PC-3 (cell line): ENCODE measurements around the gene GABBR1. TPM values are rescaled to one million over a fixed set of nuclear protein-coding genes. Genes with fewer than 3 reads are reported as not detected.

Source experiments
- ATAC-seq: fragments of 200-7000 bp; cut with Tn5 transposase; 2 replicates; pipeline ENCODE4 v1.9.1; 2020; ENCODE audit warnings: mild to moderate bottlenecking, moderate library complexity
- BruUV-seq: library from RNA; stranded (reverse); fragments of 400-500 nt; replicated peaks from 2 replicates; lab custom pipeline; 2021; lab: Mats Ljungman, UMichigan
- CTCF ChIA-PET: fragments of 300-600 bp; sonication (Branson Sonifier 250); formaldehyde crosslinking; loops from one replicate; lab custom pipeline; 2022; ENCODE audit warnings: antibody characterized with exemption; lab: Charles Lee
- POLR2A ChIA-PET: fragments of 300-600 bp; sonication (Branson Sonifier 250); formaldehyde crosslinking; loops from one replicate; lab custom pipeline; 2022; ENCODE audit warnings: antibody characterized with exemption; ENCODE audit not compliant: unreplicated experiment; lab: Charles Lee
- DNase-seq: peaks from one replicate; pipeline ENCODE4 v3.0.0-alpha.2; 2015
- H2AFZ ChIP-seq: fragments of 300-600 bp; sonication (generic); 2 replicates; pipeline ENCODE4 v1.6.0; 2016; ENCODE audit warnings: antibody characterized with exemption, low read length
- H3F3A ChIP-seq: fragments of 300-600 bp; sonication (generic); one replicate; pipeline ENCODE4 v1.6.0; 2017; ENCODE audit warnings: antibody characterized with exemption, low read length, control low read depth, mild to moderate bottlenecking; ENCODE audit not compliant: unreplicated experiment
- H3K27ac ChIP-seq: fragments of 300-600 bp; sonication (generic); 2 replicates; pipeline ENCODE4 v1.5.1; 2016; ENCODE audit warnings: mild to moderate bottlenecking, low read length
- H3K27me3 ChIP-seq: fragments of 300-600 bp; sonication (generic); 2 replicates; pipeline ENCODE4 v1.6.1; 2016; ENCODE audit warnings: low read length, mixed read lengths
- H3K36me3 ChIP-seq: fragments of 300-600 bp; sonication (generic); 2 replicates; pipeline ENCODE4 v1.6.1; 2016; ENCODE audit warnings: low read depth, mixed run types, low read length, mixed read lengths
- H3K4me1 ChIP-seq: fragments of 300-600 bp; sonication (generic); 2 replicates; pipeline ENCODE4 v1.5.1; 2016; ENCODE audit warnings: low read length; ENCODE audit not compliant: insufficient read depth
- H3K4me2 ChIP-seq: fragments of 300-600 bp; sonication (generic); 2 replicates; pipeline ENCODE4 v1.6.0; 2016; ENCODE audit warnings: low read length
- H3K4me3 ChIP-seq: fragments of 300-600 bp; sonication (generic); 2 replicates; pipeline ENCODE4 v1.5.1; 2016; ENCODE audit warnings: mild to moderate bottlenecking, low read length, mixed read lengths
- H3K79me2 ChIP-seq: fragments of 300-600 bp; sonication (generic); 2 replicates; pipeline ENCODE4 v1.6.1; 2017; ENCODE audit warnings: low read length, mixed read lengths
- H3K9ac ChIP-seq: fragments of 300-600 bp; sonication (generic); 2 replicates; pipeline ENCODE4 v1.6.0; 2016; ENCODE audit warnings: mild to moderate bottlenecking, low read length
- H3K9me2 ChIP-seq: fragments of 300-600 bp; sonication (generic); replicated peaks from 2 replicates; pipeline ENCODE4 v1.6.1; 2016; ENCODE audit warnings: mixed run types, low read length, mixed read lengths
- H3K9me3 ChIP-seq: fragments of 300-600 bp; sonication (generic); 2 replicates; pipeline ENCODE4 v1.6.1; 2016; ENCODE audit warnings: low read length, mixed read lengths
- H4K20me1 ChIP-seq: fragments of 300-600 bp; sonication (generic); 2 replicates; pipeline ENCODE4 v1.6.1; 2016; ENCODE audit warnings: low read length, mixed read lengths
- CTCF ChIP-seq: fragments of 300-600 bp; sonication (generic); conservative IDR thresholded peaks from 2 replicates; pipeline ENCODE4 v1.5.1; 2017; ENCODE audit warnings: antibody characterized with exemption, low read depth, mild to moderate bottlenecking, low read length
- EZH2 ChIP-seq: fragments of 300-600 bp; sonication (generic); IDR thresholded peaks from one replicate; pipeline ENCODE4 v1.6.1; 2017; ENCODE audit warnings: antibody characterized with exemption, mild to moderate bottlenecking, low read length; ENCODE audit not compliant: unreplicated experiment
- EZH2phosphoT487 ChIP-seq: fragments of 300-600 bp; sonication (generic); IDR thresholded peaks from 2 replicates; pipeline ENCODE4 v1.6.1; 2018; ENCODE audit warnings: mild to moderate bottlenecking, antibody characterized with exemption, low read length, borderline replicate concordance
- intact Hi-C: fragments of 100-400 bp; cut with micrococcal nuclease; formaldehyde crosslinking; loops from 2 replicates; pipeline ENCODE4 v1.9.0; 2023
- total RNA-seq: library from RNA; depleted of rRNA; stranded (reverse); fragments of >200 nt; gene quantifications from 2 replicates; pipeline ENCODE4 v1.2.3, GENCODE V29; 2014

Gene GABBR1
- total RNA-seq, 1 experiment from 2014 or later, result 5.5 TPM

DNA sequence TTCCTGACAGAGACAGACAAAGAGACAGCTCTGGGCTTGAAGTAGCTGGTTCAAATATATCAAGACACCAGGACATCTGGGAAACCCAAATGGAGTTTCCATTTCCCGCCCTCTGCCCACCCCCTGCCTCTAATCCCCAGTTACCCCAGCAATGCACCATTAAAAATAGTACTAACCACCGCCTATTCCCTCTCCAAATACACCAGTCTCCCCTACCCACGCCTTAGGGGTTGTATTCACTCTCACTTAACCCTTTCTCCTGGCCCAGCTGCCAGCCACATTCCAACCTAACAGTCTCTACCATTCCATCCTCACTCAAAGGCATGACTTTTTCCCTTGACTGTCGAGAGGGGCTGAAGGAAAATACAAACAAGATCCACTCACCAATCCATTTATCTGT is 22.4 kb downstream of the GABBR1 start:
- Histone ChIP-seq H3K36me3 (0 out of 2 replicates have a peak, but pooled peaks cover 3% of the 10 kb centered on the region), H3K9ac (no peak overlapping the region), H3K27me3 (no peaks in the 10 kb centered on the region), H3K4me2 (no peak overlapping the region), H3K9me3 (no peaks in the 10 kb centered on the region), H3K79me2 (no peaks in the 10 kb centered on the region), H3F3A (no peaks in the 10 kb centered on the region), H3K9me2 (no peaks in the 10 kb centered on the region), H3K27ac (no peak overlapping the region), H2AFZ (no peak overlapping the region), H3K4me3 (no peak overlapping the region), H3K4me1 (no peaks in the 10 kb centered on the region), H4K20me1 (no peaks in the 10 kb centered on the region)
- no TSS peak for BruUV-seq
- TF ChIP-seq EZH2phosphoT487 (no peak), CTCF (no peak), EZH2 (no peak)
- ATAC-seq, result no peak
- intact Hi-C loops, result no loop called here
- ChIA-PET CTCF (no interaction called here), POLR2A (no interaction called here)
- no peak for DNase-seq

DNA sequence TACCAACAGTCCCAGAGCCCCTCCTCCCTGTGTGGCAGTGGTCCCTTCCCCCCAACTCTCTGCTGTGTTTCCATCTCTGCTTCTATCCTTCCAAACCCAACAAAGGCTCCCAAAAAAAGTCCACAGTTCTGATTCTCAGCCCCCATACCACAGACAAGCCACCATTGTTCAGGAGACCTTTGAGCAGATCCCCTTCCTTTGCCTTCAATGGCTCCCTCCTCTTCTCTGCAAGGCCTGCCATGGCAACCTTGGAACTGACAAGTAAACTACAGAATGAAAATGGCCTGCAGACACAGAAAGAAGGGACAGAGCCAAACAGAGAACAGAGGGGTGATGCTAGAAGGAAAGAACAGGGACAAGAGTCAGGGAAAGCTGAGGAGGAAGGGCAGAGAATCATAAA is 24.9 kb downstream of the GABBR1 start:
- Histone ChIP-seq H3K4me3 (no peak overlapping the region), H3K9ac (no peak overlapping the region), H3K4me2 (no peak overlapping the region), H3K9me2 (no peaks in the 10 kb centered on the region), H3K27ac (no peak overlapping the region), H3K36me3 (peaks cover 3% of the 10 kb centered on the region; the same call in 1 of the 2 replicates), H2AFZ (no peak overlapping the region), H3K27me3 (no peaks in the 10 kb centered on the region), H3K4me1 (no peaks in the 10 kb centered on the region), H3K9me3 (no peaks in the 10 kb centered on the region), H3F3A (no peaks in the 10 kb centered on the region), H3K79me2 (no peaks in the 10 kb centered on the region), H4K20me1 (no peaks in the 10 kb centered on the region)
- BruUV-seq, result no TSS peak
- ATAC-seq (no peak), DNase-seq (no peak)
- no peak for TF ChIP-seq EZH2phosphoT487
- no peak for TF ChIP-seq EZH2
- TF ChIP-seq CTCF, result no peak
- ChIA-PET CTCF (no interaction called here), POLR2A (no interaction called here)
- intact Hi-C loops, result no loop called here

- no peak overlapping the region for H3K9ac ChIP-seq
- TF ChIP-seq EZH2 (no peak), CTCF (no peak), EZH2phosphoT487 (no peak)
- H4K20me1 ChIP-seq, result no peaks in the 10 kb centered on the region
- H3K79me2 ChIP-seq, result no peaks in the 10 kb centered on the region
- no peaks in the 10 kb centered on the region for H3K27me3 ChIP-seq
- no peaks in the 10 kb centered on the region for H3F3A ChIP-seq
- H3K27ac ChIP-seq, result no peak overlapping the region
- intact Hi-C loops, result no loop called here
- no peak for ATAC-seq
- H3K9me2 ChIP-seq, result no peaks in the 10 kb centered on the region
- H3K4me1 ChIP-seq, result no peaks in the 10 kb centered on the region
- ChIA-PET CTCF (no interaction called here), POLR2A (no interaction called here)
- H3K9me3 ChIP-seq, result no peaks in the 10 kb centered on the region
- no peak overlapping the region for H2AFZ ChIP-seq
- no TSS peak for BruUV-seq
- H3K4me3 ChIP-seq, result no peak overlapping the region
- no peaks in the 10 kb centered on the region; the same call in 1 of the 2 replicates for H3K36me3 ChIP-seq
- DNase-seq, result no peak
- no peak overlapping the region for H3K4me2 ChIP-seq
Measured at GRCh38 chr6:29603930-29604329, 29.1 kb downstream of the GABBR1 start.
